Measurements from ENCODE around the gene ZNF653.

The ZNF653 gene

DNA sequence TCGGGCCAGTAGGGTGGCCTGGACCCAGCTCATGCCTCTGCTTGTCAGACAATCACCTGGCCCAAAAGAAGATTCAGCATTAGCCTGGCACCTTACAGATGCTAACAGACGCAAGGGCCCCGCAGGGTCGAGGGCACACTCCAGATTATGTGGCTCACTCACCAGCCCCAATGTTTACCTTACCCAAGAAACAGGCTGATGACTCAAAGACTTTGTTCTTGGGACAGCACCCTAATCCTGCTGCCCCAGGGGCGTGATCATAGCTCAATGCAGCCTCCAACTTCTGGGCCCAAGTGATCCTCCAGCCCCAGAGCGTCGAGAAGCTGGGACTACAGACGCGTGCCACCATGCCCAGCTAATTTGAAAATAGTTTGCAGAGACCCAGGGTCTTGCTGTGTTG is 13.5 kb upstream of the ZNF653 start:
- in situ Hi-C loops (cut with HindIII; ENCODE audit: low sequenced_read_pairs) = no loop called here

- in situ Hi-C loops (cut with HindIII; ENCODE audit: low sequenced_read_pairs) = no loop called here
These were observed 8.3 kb upstream of the ZNF653 start for GRCh38 chr19:11513946-11514345.

DNA sequence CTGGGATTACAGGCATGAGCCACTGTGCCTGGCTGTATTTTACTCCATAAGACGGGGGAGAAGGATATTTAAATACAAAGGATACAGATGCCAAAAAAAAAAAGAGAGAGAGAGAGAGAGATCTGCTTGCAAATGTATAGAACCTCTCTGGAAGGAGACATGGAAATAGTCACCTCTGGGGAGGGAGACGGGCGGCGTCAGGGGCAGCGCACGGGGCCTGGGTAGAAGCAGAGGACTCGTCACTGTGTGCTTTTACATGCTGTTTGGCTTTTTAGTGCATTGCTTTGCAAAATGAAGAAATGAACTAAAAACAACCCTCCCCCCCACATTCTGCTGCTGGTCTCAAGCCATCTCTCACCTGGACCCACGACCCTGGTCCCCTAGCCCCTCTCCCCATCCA is 4.8 kb upstream of the ZNF653 start:
- in situ Hi-C loops (cut with HindIII; ENCODE audit: low sequenced_read_pairs) = no loop called here

GRCh38 chr19:11507370-11508078 is 1.9 kb upstream of the ZNF653 start:
- in situ Hi-C loops (cut with HindIII; ENCODE audit: low sequenced_read_pairs) = no loop called here

GRCh38 chr19:11506967-11507366 is 1.3 kb upstream of the ZNF653 start:
- in situ Hi-C loops (cut with HindIII; ENCODE audit: low sequenced_read_pairs) = no loop called here

DNA sequence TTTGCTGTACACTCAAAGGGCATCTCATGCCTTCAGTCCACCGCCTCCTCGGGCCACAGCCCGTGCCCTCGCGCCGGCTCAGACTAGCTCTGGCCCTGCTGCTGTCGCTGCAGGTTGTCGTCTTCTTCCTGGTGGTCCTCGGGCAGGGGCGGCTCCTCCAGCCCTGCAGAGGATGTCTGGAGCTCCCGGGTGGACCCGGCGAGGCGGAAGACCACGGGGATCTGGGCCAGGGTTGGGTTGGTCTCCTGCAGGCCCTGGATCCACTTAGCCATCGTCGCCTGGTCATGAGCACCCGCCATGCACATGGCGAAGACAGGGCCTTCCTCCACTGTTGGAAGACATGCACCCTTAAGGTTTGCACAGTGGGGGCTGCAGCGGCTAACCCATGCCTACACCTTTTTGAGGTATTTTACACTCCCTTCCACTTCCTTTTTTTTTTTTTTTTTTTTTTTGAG is 489 bp upstream of the ZNF653 start:
- in situ Hi-C loops (cut with HindIII; ENCODE audit: low sequenced_read_pairs) = no loop called here

DNA sequence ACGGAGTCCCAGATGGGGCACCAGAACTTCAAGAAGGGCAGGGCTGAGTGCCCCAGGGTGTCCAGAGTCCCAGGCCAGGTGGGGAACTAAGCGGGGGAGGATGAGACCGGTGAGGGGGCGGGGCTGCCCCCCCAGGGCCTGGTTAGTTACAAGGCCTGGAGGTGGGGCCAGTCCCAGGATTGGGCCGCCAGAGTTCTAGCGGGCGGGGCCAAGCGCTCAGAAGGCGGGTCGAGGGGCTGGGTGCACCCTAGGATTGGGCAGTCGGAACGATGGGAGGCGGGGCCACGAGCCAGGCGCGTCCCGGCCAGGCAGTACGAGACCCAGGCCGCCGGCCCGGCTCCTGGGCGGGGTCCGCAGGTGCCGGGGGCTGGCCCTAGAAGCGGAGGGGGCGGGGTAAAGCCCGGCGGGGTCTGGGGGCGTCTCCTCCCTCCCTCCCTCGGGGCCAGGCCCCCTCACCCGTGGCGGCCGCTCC is 571 bp downstream of the ZNF653 start:
- in situ Hi-C loops (cut with HindIII; ENCODE audit: low sequenced_read_pairs) = no loop called here

DNA sequence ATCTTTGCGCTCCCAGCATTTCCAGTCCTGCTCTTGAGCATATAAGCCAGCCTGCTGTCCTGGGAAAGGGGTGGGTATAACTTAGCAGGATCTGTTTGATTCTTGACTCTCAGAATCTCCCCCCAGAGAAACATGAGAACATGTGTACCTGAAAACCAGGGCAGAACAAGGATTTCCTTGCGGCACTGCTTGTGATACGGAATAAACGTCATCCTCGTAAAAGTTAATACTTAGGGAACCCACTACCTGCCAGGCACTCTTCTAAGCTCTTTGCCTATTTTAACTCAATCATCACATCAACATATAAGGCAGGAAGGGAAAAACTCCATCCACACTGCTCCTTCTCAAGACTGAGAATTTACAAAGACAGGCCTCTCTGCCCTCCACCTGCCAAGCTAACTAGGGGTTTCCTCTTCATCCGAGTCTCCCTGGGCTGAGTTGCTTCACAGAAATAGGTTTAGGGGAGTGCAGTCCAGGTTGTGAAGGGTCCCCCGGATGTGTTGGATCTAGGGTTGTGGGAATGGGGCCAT is 1.1 kb downstream of the ZNF653 start:
- in situ Hi-C loops (cut with HindIII; ENCODE audit: low sequenced_read_pairs) = no loop called here

DNA sequence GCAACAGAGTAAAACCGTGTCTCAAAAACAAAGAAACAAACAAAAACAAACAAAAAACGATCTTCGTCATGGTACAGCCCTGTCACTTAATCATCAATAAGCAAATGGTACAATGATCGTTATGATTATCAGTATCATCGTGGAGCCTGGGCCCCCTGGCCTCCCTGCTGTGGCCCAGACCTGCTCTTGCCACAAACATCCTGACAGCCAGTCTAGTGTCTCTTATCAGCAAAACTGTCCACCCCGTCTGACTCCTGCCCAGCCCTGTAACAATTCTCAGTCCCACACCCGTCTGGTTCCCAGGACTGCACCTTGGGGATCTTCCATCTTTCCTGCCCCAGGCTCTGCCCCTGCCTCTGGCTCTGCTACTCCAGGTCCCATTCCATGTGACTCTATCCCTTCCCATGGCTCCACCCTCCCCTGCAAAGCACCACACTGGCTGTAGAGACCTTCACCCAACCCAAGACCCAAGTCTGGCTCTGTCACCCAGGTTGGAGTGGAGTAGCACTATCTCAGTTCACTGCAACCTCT is 5.7 kb downstream of the ZNF653 start:
- in situ Hi-C loops (cut with HindIII; ENCODE audit: low sequenced_read_pairs) = no loop called here

- in situ Hi-C loops (cut with HindIII; ENCODE audit: low sequenced_read_pairs) = no loop called here
These were observed 6.4 kb downstream of the ZNF653 start for GRCh38 chr19:11499220-11499726.

DNA sequence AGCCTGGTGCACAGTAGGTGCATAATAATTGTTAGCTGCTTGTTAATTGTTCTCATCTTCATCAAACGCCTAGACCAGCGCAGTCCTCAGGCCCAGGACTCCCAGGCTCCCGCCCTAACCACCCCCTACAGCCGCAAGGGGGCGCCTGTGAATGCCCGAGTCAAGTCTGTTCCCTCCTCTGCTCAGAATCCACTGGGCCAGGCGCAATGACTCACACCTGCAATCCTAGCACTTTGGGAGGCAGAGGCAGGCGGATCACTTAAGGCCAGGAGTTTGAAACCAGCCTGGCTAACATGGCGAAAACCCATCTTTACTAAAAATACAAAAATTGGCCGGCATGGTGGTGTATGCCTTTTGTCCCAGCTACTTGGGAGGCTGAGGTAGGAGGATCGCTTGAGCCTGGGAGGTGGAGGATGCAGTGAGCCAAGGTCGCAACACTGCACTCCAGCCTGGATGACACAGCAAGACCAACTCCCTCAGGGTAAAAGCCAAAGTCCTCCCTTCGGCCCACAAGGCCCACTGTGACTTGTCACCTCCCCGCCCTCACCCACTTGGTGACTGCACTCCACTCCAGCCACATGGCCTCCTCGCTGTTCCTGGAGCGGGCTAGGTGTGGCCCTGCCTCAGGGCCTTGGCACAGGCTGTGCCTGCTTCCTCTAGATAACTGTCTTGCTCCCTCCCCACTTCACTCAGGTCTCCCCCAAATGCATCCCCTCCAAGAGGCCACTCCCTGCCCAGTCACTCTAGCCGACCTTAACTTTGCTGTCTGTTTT is 9.1 kb downstream of the ZNF653 start:
- in situ Hi-C loops (cut with HindIII; ENCODE audit: low sequenced_read_pairs) = no loop called here

DNA sequence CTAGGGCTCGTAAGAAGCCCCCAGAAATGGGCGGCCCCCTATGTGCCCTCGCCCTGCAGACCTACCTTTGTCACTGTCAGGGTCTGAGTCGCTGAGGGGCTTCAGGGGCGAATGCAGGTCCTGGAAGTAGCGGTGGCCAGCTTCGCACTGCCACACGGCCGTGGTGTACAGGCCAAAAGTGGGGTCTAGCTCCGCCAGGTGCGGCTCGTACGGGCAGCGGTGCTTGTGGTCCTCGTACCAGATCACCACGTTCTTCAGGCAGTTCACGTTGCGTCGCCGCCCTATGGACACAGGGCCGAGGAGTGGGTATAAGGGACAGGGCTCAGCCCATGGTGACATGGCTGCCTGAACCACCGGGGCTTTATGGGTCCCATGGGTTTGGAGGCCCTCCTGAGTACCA is 9.8 kb downstream of the ZNF653 start:
- in situ Hi-C loops (cut with HindIII; ENCODE audit: low sequenced_read_pairs) = no loop called here

- in situ Hi-C loops (cut with HindIII; ENCODE audit: low sequenced_read_pairs) = no loop called here
These were observed 10.2 kb downstream of the ZNF653 start for GRCh38 chr19:11495481-11495880.

DNA sequence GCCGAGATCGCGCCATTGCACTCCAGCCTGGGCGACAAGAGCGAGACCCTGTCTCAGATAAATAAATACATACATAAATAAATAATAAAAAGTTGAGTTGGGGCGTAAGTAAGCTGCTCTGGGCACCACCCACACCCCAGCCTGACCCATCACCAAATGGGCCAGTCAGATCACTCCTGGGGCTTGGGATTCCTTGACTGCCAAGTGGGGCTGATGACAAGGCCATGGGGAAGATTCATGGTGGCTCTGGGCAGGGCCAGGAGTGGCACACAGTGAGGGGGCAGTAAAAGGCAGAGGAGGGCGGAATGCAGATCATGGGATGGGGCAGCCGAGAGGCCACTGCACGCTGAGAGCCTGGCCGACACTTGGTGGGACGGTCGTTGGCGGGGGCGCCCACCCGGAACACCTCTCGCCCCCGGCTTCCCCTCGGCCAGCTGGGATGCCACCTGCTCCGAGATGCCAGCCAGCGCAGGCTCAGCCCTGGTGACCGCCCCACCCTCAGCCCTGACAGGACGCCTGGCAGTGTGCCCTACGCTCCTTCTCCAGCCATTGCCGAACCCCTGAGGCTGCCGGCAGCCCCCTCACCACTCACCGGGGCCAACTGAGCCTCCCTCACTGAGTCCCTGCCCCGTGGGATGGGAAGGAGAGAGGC is 10.9 kb downstream of the ZNF653 start:
- in situ Hi-C loops (cut with HindIII; ENCODE audit: low sequenced_read_pairs) = no loop called here

GRCh38 chr19:11489378-11489777 is 16.3 kb downstream of the ZNF653 start:
- in situ Hi-C loops (cut with HindIII; ENCODE audit: low sequenced_read_pairs) = no loop called here

- in situ Hi-C loops (cut with HindIII; ENCODE audit: low sequenced_read_pairs) = no loop called here
These were observed 18.8 kb downstream of the ZNF653 start for GRCh38 chr19:11486661-11487503.

- in situ Hi-C loops (cut with HindIII; ENCODE audit: low sequenced_read_pairs) = no loop called here
These were observed 20.3 kb downstream of the ZNF653 start for GRCh38 chr19:11485245-11485837.

DNA sequence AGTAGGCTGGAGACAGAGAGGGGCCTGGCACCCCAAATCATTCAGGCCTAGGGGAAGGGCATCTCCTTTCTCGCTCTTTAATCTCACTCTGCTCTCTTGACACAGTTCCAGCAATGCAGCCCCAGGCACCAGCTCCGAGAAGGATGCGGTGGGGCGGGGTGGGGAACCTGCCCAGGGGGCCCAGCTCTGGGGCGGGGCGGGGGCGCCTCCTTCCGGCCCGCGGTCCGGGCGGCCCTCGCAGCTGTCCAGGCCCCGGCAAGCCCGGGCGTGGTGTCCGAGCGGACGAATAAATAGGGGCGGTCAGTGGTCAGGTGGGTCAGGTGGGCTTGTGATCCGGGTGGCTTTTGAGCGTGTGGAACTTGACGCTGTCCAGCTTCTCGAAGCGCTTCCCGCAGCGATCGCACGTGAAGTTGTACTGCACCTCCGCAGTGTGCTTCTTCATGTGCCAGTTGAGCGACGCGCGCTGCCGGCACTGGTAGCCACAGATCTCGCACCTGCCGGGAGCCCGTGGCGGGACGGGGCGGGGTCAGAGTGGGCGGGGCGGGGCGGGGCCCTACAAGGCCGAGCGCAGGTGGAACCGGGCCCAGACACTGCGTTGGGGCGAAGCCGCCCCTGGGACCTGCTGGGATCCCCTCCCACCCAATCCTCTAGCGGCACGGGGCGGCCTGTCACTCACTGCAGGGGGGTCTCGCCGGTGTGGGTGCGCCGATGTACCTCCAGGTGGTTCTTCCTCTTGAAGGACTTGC is 22.1 kb downstream of the ZNF653 start:
- in situ Hi-C loops (cut with HindIII; ENCODE audit: low sequenced_read_pairs) = no loop called here

Data from endothelial cell of hepatic sinusoid (primary cell).